Activated naive CD8-positive, alpha-beta T cell treated with anti-CD3 and anti-CD28 coated beads, Interleukin-2, amount 50 U/mL, for 24 hours (primary cell): ENCODE data around the gene METRNL.
"Not testable (repeated sequence)": the region's sequence is repeated elsewhere in the genome, so short reads cannot be mapped to it uniquely, and the experiment has no call there.

Source experiments
- ATAC-seq: fragments of 150-1000 bp; cut with Tn5 transposase; one replicate; pipeline ENCODE4 v1.10.0; 2021
- DNase-seq: peaks from one replicate; pipeline ENCODE4 v3.0.0; 2021
- H3K27ac Mint-ChIP-seq: one replicate; pipeline ENCODE4 v1.8.0; 2021; ENCODE audit warnings: mild to moderate bottlenecking, mixed read lengths
- H3K27me3 Mint-ChIP-seq: one replicate; pipeline ENCODE4 v1.8.0; 2021; ENCODE audit warnings: mixed read lengths
- H3K36me3 Mint-ChIP-seq: one replicate; pipeline ENCODE4 v1.8.0; 2021; ENCODE audit warnings: low read depth, mixed read lengths
- H3K4me1 Mint-ChIP-seq: one replicate; pipeline ENCODE4 v1.8.0; 2021; ENCODE audit warnings: mixed read lengths
- H3K4me3 Mint-ChIP-seq: one replicate; pipeline ENCODE4 v1.8.0; 2021; ENCODE audit warnings: mild to moderate bottlenecking, moderate library complexity, mixed read lengths
- H3K9me3 Mint-ChIP-seq: one replicate; pipeline ENCODE4 v1.8.0; 2021; ENCODE audit warnings: mixed read lengths

METRNL gene

GRCh38 chr17:83127431-83128160, 48.2 kb downstream of the METRNL start:
- H3K27me3 Mint-ChIP-seq: peaks cover 32% of the 10 kb centered on the region
- H3K27ac Mint-ChIP-seq: no peak overlapping the region
- no peak overlapping the region for H3K4me3 Mint-ChIP-seq

DNA sequence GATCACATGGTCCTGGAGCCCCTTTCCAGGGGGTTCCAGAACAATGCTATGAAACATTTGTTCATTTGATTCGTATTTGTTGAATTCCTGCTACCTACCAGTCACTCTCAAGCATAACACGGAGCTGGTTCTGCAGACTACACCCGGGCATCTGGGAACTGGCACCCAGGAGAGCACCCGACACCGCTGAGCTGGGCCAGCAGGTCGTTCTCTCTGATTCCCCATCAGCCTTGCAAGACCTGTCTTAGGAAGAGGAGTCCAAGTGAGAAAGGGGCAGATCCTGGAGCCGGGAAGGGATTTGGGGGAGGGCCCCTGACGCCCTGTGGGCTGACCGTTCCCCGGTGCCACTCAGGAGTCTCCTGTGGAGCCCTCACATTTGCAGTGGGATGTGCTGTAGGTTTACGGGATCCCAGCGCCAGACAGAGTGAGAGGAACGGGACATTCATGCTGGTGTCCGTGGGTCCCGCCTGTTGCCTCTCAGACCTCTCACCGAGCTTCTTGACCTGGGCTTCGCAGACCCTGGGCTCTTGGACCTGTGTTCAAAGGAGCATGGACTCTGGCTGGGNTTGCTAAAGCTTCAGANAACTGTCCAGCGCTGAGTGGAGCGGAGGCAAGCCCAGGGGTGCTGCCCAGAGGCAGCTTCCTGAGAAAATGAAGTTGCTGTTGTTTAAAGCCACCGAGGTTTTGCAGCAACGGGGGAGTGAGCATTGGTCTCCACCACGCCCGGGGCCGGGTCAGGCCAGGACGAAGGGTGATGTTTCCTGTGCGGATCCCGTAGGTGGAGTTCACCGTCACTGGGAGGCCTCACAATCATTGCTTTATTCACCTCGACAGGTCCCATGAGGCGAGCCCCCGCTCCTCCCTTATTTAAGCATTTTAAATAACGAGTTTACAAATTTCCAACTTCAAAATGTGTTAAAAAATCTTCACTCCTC, 49.2 kb downstream of the METRNL start:
- Mint-ChIP-seq H3K36me3 (no peaks in the 10 kb centered on the region), H3K27ac (no peak overlapping the region), H3K4me1 (peaks cover 22% of the 10 kb centered on the region), H3K27me3 (peaks cover 26% of the 10 kb centered on the region), H3K9me3 (no peaks in the 10 kb centered on the region), H3K4me3 (no peak overlapping the region)
- ATAC-seq (no peak), DNase-seq (no peak)

More at GRCh38 chr17:83127431-83128160, 48.2 kb downstream of the METRNL start:
- H3K9me3 Mint-ChIP-seq: no peaks in the 10 kb centered on the region
- H3K4me1 Mint-ChIP-seq: peaks cover 25% of the 10 kb centered on the region
- DNase-seq (no peak), ATAC-seq (no peak)
- no peaks in the 10 kb centered on the region for H3K36me3 Mint-ChIP-seq

DNA sequence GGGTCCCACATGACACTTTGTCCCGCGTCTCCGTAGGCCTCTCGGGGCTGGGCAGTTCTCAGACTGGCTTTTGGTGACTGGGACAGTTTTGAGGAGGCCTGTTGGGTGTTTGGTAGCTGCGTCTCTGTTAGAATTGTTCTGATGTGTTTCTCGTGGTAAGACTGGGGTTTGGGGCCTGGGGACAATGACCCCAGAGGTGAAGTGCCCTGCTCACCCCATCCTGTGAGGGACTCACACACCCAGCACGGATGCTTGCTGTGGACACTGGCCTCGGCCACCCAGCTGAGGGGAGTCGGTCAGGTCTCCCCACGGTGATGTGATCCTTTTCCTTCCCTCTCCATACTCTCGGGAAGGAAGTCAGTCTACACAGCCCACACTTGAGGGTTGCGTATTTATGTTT, 50.3 kb downstream of the METRNL start:
- Mint-ChIP-seq H3K4me1 (peaks cover 19% of the 10 kb centered on the region), H3K27me3 (peaks cover 22% of the 10 kb centered on the region), H3K27ac (no peak overlapping the region), H3K9me3 (no peaks in the 10 kb centered on the region), H3K4me3 (no peak overlapping the region), H3K36me3 (no peaks in the 10 kb centered on the region)
- ATAC-seq: no peak
- DNase-seq: no peak

DNA sequence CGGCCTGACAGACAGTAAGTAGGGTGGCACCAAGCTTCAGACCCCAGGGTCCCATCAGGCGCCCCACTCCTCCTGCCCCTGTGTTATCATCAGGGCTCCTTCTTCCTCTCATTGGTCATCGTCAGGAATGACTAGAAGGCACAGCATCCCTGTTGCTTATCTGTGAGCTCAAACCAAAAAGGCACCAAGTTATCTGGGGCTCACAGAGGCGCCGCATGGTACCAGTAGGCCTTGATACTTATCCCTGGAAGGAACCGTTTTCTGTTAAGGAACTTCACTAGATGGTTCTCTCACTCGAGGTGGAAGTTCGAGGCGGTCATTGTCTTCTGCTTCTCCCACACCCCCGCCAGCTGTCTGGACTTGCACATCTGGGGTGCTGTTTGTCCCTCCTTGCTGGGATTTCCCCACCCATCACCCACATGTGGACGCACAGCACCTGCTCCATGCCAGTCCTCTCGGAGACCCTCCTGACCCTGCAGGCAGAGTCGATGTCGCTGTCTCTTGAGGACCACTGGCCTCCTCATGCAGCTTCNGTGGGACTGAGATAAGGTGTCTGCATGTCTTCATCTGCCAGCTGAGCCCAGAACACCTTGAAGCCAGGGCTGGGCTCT, 52.1 kb downstream of the METRNL start:
- no peak overlapping the region for H3K27ac Mint-ChIP-seq
- peaks cover 8% of the 10 kb centered on the region for H3K27me3 Mint-ChIP-seq
- ATAC-seq: no peak
- H3K4me1 Mint-ChIP-seq: peaks cover 3% of the 10 kb centered on the region
- H3K36me3 Mint-ChIP-seq: no peaks in the 10 kb centered on the region
- H3K9me3 Mint-ChIP-seq: no peaks in the 10 kb centered on the region
- H3K4me3 Mint-ChIP-seq: no peak overlapping the region
- no peak for DNase-seq

- no peak overlapping the region for H3K27ac Mint-ChIP-seq
- H3K4me3 Mint-ChIP-seq: no peak overlapping the region
- no peaks in the 10 kb centered on the region for H3K9me3 Mint-ChIP-seq
- H3K36me3 Mint-ChIP-seq: no peaks in the 10 kb centered on the region
- H3K4me1 Mint-ChIP-seq: no peaks in the 10 kb centered on the region
- no peak for ATAC-seq
- peaks cover 5% of the 10 kb centered on the region for H3K27me3 Mint-ChIP-seq
- no peak for DNase-seq
These were observed 53.1 kb downstream of the METRNL start for GRCh38 chr17:83132251-83133081.

DNA sequence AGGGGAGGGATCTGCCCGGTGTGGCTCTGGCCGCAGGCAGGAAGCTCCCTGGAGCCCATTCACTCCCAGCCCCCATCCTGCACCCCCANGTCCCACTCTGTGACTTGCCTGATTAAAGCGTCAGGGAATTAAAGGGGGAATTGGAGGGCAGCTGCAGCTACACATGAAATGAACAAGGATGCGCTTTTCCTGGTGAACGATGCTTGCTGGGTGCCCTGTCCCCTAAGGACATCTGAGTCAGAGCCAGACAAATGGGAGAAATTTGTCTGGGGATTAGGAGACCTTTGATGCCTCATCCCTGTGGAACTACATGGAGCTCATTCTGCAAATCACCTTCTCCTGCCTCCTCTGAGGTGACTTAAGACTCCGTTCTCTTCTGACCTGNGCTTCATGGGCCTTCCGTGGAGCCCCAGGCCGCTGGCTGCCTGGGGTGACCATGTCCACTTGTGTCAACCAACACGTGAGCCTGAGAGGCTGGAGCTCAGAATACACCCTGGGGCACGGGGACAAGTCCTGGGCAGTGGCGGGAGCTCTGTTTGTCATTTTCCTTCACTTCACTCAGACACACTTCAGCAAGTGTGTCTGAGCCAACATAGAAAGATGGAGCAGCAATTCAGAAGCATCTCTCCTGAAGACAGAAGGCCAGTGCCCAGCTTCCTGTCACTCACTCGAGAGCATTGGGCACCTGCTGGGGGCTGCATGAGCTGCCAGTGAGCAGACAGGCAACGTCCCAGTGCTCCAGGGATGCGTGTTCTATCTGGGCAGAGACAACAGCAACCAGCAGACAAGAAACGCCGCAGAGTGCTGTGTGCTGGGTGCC, 54.1 kb downstream of the METRNL start:
- Mint-ChIP-seq H3K27me3 (peaks cover 3% of the 10 kb centered on the region), H3K9me3 (no peaks in the 10 kb centered on the region), H3K4me1 (no peaks in the 10 kb centered on the region), H3K36me3 (no peaks in the 10 kb centered on the region), H3K27ac (no peak overlapping the region), H3K4me3 (no peak overlapping the region)
- no peak for ATAC-seq
- no peak for DNase-seq

DNA sequence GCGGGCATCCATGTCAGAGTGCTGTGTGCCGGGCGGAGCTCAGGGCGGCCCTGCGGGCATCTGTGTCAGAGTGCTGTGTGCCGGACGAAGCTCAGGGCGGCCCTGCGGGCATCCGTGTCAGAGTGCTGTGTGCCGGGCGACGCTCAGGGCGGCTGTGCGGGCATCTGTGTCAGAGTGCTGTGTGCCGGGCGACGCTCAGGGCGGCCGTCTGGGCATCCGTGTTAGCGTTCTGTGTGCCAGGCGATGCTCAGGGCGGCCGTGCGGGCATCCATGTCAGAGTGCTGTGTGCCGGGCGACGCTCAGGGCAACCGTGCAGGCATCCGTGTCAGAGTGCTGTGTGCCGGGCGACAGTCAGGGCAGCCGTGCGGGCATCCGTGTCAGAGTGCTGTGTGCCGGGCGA, 55.0 kb downstream of the METRNL start:
- H3K4me1 Mint-ChIP-seq, DNase-seq, H3K27ac Mint-ChIP-seq, H3K36me3 Mint-ChIP-seq, H3K9me3 Mint-ChIP-seq, H3K4me3 Mint-ChIP-seq, ATAC-seq, H3K27me3 Mint-ChIP-seq: not testable (repeated sequence)

DNA sequence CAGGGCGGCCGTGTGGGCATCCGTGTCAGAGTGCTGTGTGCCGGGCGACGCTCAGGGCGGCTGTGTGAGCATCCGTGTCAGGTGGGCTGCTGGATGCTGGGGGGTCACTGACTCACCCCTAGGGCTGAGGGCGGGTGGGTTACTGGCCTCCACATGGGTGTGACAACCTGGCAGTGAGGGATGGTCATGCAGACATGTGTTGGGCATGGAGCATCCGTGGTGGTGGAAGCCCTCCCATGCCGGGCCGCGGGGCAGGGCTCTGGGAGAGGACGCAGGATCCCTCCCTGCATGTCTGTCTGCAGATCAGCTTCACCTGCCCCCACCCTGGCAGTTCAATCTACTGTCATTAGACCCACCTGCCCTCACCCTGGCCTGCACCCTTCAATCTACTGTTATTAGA, 56.3 kb downstream of the METRNL start:
- H3K9me3 Mint-ChIP-seq: no peaks in the 10 kb centered on the region
- H3K4me1 Mint-ChIP-seq: no peaks in the 10 kb centered on the region
- H3K4me3 Mint-ChIP-seq: no peak overlapping the region
- peaks cover 1% of the 10 kb centered on the region for H3K27me3 Mint-ChIP-seq
- no peak for ATAC-seq
- no peaks in the 10 kb centered on the region for H3K36me3 Mint-ChIP-seq
- no peak for DNase-seq
- no peak overlapping the region for H3K27ac Mint-ChIP-seq

GRCh38 chr17:83136156-83136555, 56.7 kb downstream of the METRNL start:
- no peak for DNase-seq
- no peaks in the 10 kb centered on the region for H3K36me3 Mint-ChIP-seq
- H3K27me3 Mint-ChIP-seq: no peaks in the 10 kb centered on the region
- H3K4me1 Mint-ChIP-seq: no peaks in the 10 kb centered on the region
- H3K9me3 Mint-ChIP-seq: no peaks in the 10 kb centered on the region
- H3K4me3 Mint-ChIP-seq: no peak overlapping the region
- no peak overlapping the region for H3K27ac Mint-ChIP-seq
- no peak for ATAC-seq

GRCh38 chr17:83136931-83137330, 57.5 kb downstream of the METRNL start:
- H3K27ac Mint-ChIP-seq: no peak overlapping the region
- no peak overlapping the region for H3K4me3 Mint-ChIP-seq
- H3K9me3 Mint-ChIP-seq: peaks cover 4% of the 10 kb centered on the region
- no peak for ATAC-seq
- H3K36me3 Mint-ChIP-seq: no peaks in the 10 kb centered on the region
- no peaks in the 10 kb centered on the region for H3K4me1 Mint-ChIP-seq
- H3K27me3 Mint-ChIP-seq: peaks cover 2% of the 10 kb centered on the region
- no peak for DNase-seq

GRCh38 chr17:83137523-83137922, 58.1 kb downstream of the METRNL start:
- H3K27ac Mint-ChIP-seq: no peak overlapping the region
- no peak for DNase-seq
- H3K36me3 Mint-ChIP-seq: no peaks in the 10 kb centered on the region
- no peak overlapping the region for H3K4me3 Mint-ChIP-seq
- H3K9me3 Mint-ChIP-seq: peaks cover 9% of the 10 kb centered on the region
- H3K4me1 Mint-ChIP-seq: no peaks in the 10 kb centered on the region
- ATAC-seq: no peak
- peaks cover 5% of the 10 kb centered on the region for H3K27me3 Mint-ChIP-seq

GRCh38 chr17:83138820-83139219, 59.4 kb downstream of the METRNL start:
- H3K27ac Mint-ChIP-seq: no peak overlapping the region
- DNase-seq (no peak), ATAC-seq (no peak)

DNA sequence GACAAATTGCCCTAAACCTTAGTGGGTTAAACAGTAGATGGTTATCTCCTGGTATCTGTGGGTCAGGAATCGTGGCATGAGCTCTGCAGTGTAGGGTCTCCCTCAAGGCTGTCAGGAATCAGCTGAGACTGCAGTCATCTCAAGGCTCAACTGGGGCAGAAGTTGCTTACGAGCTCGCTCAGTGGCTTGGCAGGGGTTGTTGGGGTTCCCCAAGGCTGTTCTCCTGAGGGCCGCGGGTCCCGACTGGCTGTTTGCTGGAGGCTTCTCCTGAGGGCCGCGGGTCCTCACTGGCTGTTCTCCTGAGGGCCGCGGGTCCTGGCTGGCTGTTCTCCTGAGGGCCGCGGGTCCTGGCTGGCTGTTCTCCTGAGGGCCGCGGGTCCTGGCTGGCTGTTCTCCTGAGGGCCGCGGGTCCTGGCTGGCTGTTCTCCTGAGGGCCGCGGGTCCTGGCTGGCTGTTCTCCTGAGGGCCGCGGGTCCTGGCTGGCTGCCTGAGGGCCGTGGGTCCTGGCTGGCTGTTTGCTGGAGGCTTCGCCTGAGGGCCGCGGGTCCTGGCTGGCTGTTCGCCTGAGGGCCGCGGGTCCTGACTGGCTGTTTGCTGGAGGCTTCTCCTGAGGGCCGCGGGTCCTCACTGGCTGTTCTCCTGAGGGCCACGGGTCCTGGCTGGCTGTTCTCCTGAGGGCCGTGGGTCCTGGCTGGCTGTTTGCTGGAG, 60.3 kb downstream of the METRNL start:
- not testable (repeated sequence) for DNase-seq

More at GRCh38 chr17:83138820-83139219, 59.4 kb downstream of the METRNL start:
- H3K4me3 Mint-ChIP-seq: no peak overlapping the region
- peaks cover 5% of the 10 kb centered on the region for H3K27me3 Mint-ChIP-seq
- no peaks in the 10 kb centered on the region for H3K4me1 Mint-ChIP-seq
- H3K36me3 Mint-ChIP-seq: no peaks in the 10 kb centered on the region
- peaks cover 9% of the 10 kb centered on the region for H3K9me3 Mint-ChIP-seq

More for the DNA sequence above, 60.3 kb downstream of the METRNL start:
- H3K27me3 Mint-ChIP-seq, H3K9me3 Mint-ChIP-seq, H3K27ac Mint-ChIP-seq, H3K4me3 Mint-ChIP-seq, ATAC-seq, H3K36me3 Mint-ChIP-seq, H3K4me1 Mint-ChIP-seq: not testable (repeated sequence)
